GM18519 (cell line): Measurements from ENCODE around the gene ZNF221.

Experiments
- ATAC-seq: cut with Tn5 transposase; IDR thresholded peaks from one replicate; pipeline ENCODE4 v1.9.1; 2021; ENCODE audit warnings: mild to moderate bottlenecking, moderate library complexity; ENCODE audit not compliant: unreplicated experiment, low FRiP score

ZNF221 gene

GRCh38 chr19:43956827-43957226 is 5.8 kb downstream of the ZNF221 start:
- ATAC-seq: no peak

GRCh38 chr19:43957891-43958290 is 6.9 kb downstream of the ZNF221 start:
- no peak for ATAC-seq

- no peak for ATAC-seq
These were observed 9.4 kb downstream of the ZNF221 start for GRCh38 chr19:43960411-43960810.

GRCh38 chr19:43966079-43966694 is 15.2 kb downstream of the ZNF221 start:
- ATAC-seq: no peak

- ATAC-seq: no peak
These were observed 25.7 kb downstream of the ZNF221 start for GRCh38 chr19:43976732-43977131.

- ATAC-seq: no peak
These were observed 32.5 kb downstream of the ZNF221 start for GRCh38 chr19:43983544-43983911.

- no peak for ATAC-seq
These were observed 33.1 kb downstream of the ZNF221 start, which contains the start of gene ZNF155 for GRCh38 chr19:43983912-43984686. Gene ZNF155 (plus strand): TSS chr19:43984188. CDS start chr19:43988544, 4,356 bp downstream.

- ATAC-seq: no peak
These were observed 33.6 kb downstream of the ZNF221 start for GRCh38 chr19:43984687-43985000.

GRCh38 chr19:43997631-43998290 is 46.7 kb downstream of the ZNF221 start:
- ATAC-seq: no peak

GRCh38 chr19:44002212-44002565 is 51.2 kb downstream of the ZNF221 start:
- ATAC-seq: no peak

- ATAC-seq: peak; percentile 71
These were observed 51.8 kb downstream of the ZNF221 start, which contains the start of gene ZNF230 for GRCh38 chr19:44002566-44003460. Gene ZNF230 (plus strand): TSS chr19:44002957. CDS start chr19:44007079, 4,122 bp downstream.

- ATAC-seq: no peak
These were observed 52.5 kb downstream of the ZNF221 start for GRCh38 chr19:44003461-44004009.

- ATAC-seq: no peak
These were observed 54.9 kb downstream of the ZNF221 start for GRCh38 chr19:44005973-44006372.

- ATAC-seq: no peak
These were observed 56.4 kb downstream of the ZNF221 start for GRCh38 chr19:44007473-44007872.

- ATAC-seq: no peak
These were observed 59.4 kb downstream of the ZNF221 start for GRCh38 chr19:44010468-44010867.
